ENCODE measurements around the gene TPST2.
A peak's percentile ranks its signal among the peaks of the same experiment; 100 is the strongest.

TPST2 gene

GRCh38 chr22:26553056-26553752, 36.7 kb downstream of the TPST2 start:
- DNase-seq: no peak

GRCh38 chr22:26552466-26552865, 37.5 kb downstream of the TPST2 start:
- peak; percentile 8 for DNase-seq

- no peak for DNase-seq
Measured at GRCh38 chr22:26551568-26551967, 38.4 kb downstream of the TPST2 start.

- peak; percentile 69 for DNase-seq
Measured at GRCh38 chr22:26550498-26551033, 39.4 kb downstream of the TPST2 start.

- no peak for DNase-seq
Measured at GRCh38 chr22:26549902-26550497, 39.9 kb downstream of the TPST2 start.

- DNase-seq: no peak
Measured at GRCh38 chr22:26548984-26549383, 40.9 kb downstream of the TPST2 start.

- no peak for DNase-seq
Measured at GRCh38 chr22:26548303-26548702, 41.6 kb downstream of the TPST2 start.

GRCh38 chr22:26547837-26548236, 42.1 kb downstream of the TPST2 start:
- DNase-seq: no peak

- DNase-seq: no peak
Measured at GRCh38 chr22:26547426-26547825, 42.5 kb downstream of the TPST2 start.

- no peak for DNase-seq
Measured at GRCh38 chr22:26546282-26546681, 43.6 kb downstream of the TPST2 start.

GRCh38 chr22:26545827-26546226, 44.1 kb downstream of the TPST2 start:
- no peak for DNase-seq

- DNase-seq: no peak
Measured at GRCh38 chr22:26545385-26545784, 44.5 kb downstream of the TPST2 start.

- no peak for DNase-seq
Measured at GRCh38 chr22:26544489-26544888, 45.4 kb downstream of the TPST2 start.

- DNase-seq: no peak
Measured at GRCh38 chr22:26542831-26543230, 47.1 kb downstream of the TPST2 start.

- no peak for DNase-seq
Measured at GRCh38 chr22:26541167-26541819, 48.6 kb downstream of the TPST2 start.

- DNase-seq: no peak
Measured at GRCh38 chr22:26540119-26540518, 49.8 kb downstream of the TPST2 start.

GRCh38 chr22:26536762-26537134, 53.2 kb downstream of the TPST2 start:
- no peak for DNase-seq

GRCh38 chr22:26536056-26536761, 53.7 kb downstream of the TPST2 start:
- no peak for DNase-seq

GRCh38 chr22:26535603-26535908, 54.4 kb downstream of the TPST2 start:
- DNase-seq: no peak

GRCh38 chr22:26534874-26535602, 54.9 kb downstream of the TPST2 start:
- DNase-seq: no peak

- no peak for DNase-seq
Measured at GRCh38 chr22:26534171-26534855, 55.6 kb downstream of the TPST2 start.

- no peak for DNase-seq
Measured at GRCh38 chr22:26529345-26529744, 60.6 kb downstream of the TPST2 start.

Data from T1000 (cell line).